Small intestine (tissue), 7 donors: Measurements from ENCODE around the gene TAS1R1. TPM values are rescaled to one million over a fixed set of nuclear protein-coding genes. Genes with fewer than 3 reads are reported as not detected.
A peak's percentile ranks its signal among the peaks of the same experiment; 100 is the strongest.

Experiments
- DNase-seq, 2 donors: peaks; one replicate each; pipeline versions ENCODE4 v3.0.0 to v3.0.0-alpha.2; 2013
- FAIRE-seq: peaks from 2 replicates; lab custom pipeline; 2012; peaks lifted over from hg19 to GRCh38; lab: Jason Lieb, UNC
- H3K27ac ChIP-seq, 3 donors: one replicate each; pipeline ENCODE4 v1.5.1; 2013; ENCODE audit warnings: low read length in 2 of 3, mild to moderate bottlenecking in 2 of 3, control low read depth in 1 of 3, inconsistent platforms in 1 of 3, low read depth in 1 of 3, moderate library complexity in 1 of 3
- H3K27me3 ChIP-seq, 3 donors: one replicate each; pipeline ENCODE4 v1.6.1; 2013; ENCODE audit warnings: low read length in 3 of 3, inconsistent platforms in 1 of 3; ENCODE audit not compliant: control insufficient read depth in 3 of 3, insufficient read depth in 3 of 3
- H3K36me3 ChIP-seq, 3 donors: one replicate each; pipeline ENCODE4 v1.6.1; 2013; ENCODE audit warnings: low read length in 3 of 3, inconsistent platforms in 1 of 3, low read depth in 1 of 3, mild to moderate bottlenecking in 1 of 3, moderate library complexity in 1 of 3; ENCODE audit not compliant: control insufficient read depth in 3 of 3, insufficient read depth in 2 of 3
- H3K4me1 ChIP-seq, 3 donors: one replicate each; pipeline ENCODE4 v1.6.1; 2013; ENCODE audit warnings: low read length in 2 of 3, inconsistent platforms in 1 of 3, low read depth in 1 of 3, mild to moderate bottlenecking in 1 of 3, moderate library complexity in 1 of 3; ENCODE audit not compliant: control insufficient read depth in 3 of 3, insufficient read depth in 2 of 3
- H3K4me3 ChIP-seq, 3 donors: one replicate each; pipeline ENCODE4 v1.5.1; 2013; ENCODE audit warnings: low read length in 3 of 3, control low read depth in 1 of 3, inconsistent platforms in 1 of 3, low read depth in 1 of 3, mild to moderate bottlenecking in 1 of 3, moderate library complexity in 1 of 3
- H3K9me3 ChIP-seq, 2 donors: one replicate each; pipeline ENCODE4 v1.6.1; 2013; ENCODE audit warnings: low read depth in 1 of 2, low read length in 1 of 2; ENCODE audit not compliant: control insufficient read depth in 2 of 2, insufficient read depth in 1 of 2
- WGBS, 3 donors: extraction: QIAGEN DNeasy Blood & Tissue Kit; methylation state at CpG; one replicate each; pipeline ENCODE4 v1.1.7; 2013; 5-methylcytosine and 5-hydroxymethylcytosine counted together
- polyA plus RNA-seq, 4 donors: library from polyadenylated mRNA; stranded (reverse) in 3 of 4; unstranded in 1 of 4; fragments of 200-250 nt in 3 of 4; fragments of 120-200 nt in 1 of 4; gene quantifications; one replicate each; pipeline versions ENCODE4 v1.2.1 to v1.2.3, GENCODE V29; 2013
- donor health status: healthy with polysubstance abuse.
- donor health status: control.
- donor health status: control.
- donor health status: Bipolar disorder and iron deficiency.
- donor health status: healthy.

TAS1R1 gene
- polyA plus RNA-seq, 4 donors: 0.07 to 0.27 (median 0.13) TPM; not detected in 1

DNA sequence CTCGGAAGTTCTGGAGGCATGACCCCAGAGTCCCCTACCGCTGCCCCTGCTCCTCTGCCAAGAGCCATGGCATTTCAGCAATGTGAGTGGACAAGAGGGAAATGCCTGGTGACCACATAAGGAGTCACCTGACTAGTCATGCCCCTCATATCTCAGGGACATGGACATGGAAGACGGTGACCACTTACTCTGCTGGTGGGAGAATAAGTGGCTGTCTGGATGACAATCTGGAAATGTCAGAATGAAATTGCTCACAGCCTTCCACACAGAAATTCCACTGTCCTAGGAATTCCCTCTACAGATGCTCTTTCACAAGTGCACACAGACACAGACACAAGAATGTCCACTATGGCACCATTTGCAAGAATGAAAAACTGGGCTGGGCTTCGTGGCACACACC, 39.3 kb upstream of the TAS1R1 start:
- WGBS, 3 donors: 78 to 90% (median 88%) methylated on average over 4 of the region's 4 CpGs
- H3K27ac ChIP-seq: no peak overlapping the region
- FAIRE-seq (no peak), DNase-seq (no peak)
- H3K36me3 ChIP-seq: peaks cover 0 to 1% (median 0%) of the 10 kb centered on the region in 3 donors
- no peaks in the 10 kb centered on the region for H3K9me3 ChIP-seq
- H3K27me3 ChIP-seq: no peaks in the 10 kb centered on the region
- H3K4me3 ChIP-seq: no peak overlapping the region
- no peaks in the 10 kb centered on the region for H3K4me1 ChIP-seq

DNA sequence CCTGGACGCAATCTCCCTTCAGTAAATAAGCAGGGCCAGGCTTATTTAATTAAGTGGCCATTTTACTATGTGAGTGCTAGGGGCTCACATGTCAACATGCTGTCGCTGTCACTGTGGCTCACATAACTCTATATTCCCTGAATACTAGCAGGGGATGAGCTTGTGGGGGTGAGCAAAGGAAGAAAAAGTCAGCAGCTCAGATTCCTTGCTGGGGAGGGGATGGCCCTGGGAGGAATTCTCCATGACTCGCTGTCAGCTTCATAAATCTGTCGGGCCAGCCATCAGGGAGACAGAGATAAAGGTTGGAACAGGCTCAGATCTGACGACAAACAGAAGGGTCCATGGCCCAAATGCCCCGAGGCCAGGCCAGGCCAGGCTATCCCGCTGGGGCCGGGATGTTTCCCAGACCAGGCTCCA, 37.7 kb upstream of the TAS1R1 start:
- Histone ChIP-seq H3K4me3 (no peak overlapping the region), H3K36me3 (peaks cover 0 to 3% (median 0%) of the 10 kb centered on the region in 3 donors), H3K4me1 (no peaks in the 10 kb centered on the region), H3K27me3 (no peaks in the 10 kb centered on the region), H3K27ac (no peak overlapping the region), H3K9me3 (no peaks in the 10 kb centered on the region)
- no peak for FAIRE-seq
- DNase-seq: no peak
- WGBS, 3 donors: 60 to 65% (median 65%) methylated on average over 8 of the region's 8 CpGs

- Histone ChIP-seq H3K4me3 (no peak overlapping the region), H3K9me3 (no peaks in the 10 kb centered on the region), H3K27ac (no peak overlapping the region), H3K4me1 (no peaks in the 10 kb centered on the region), H3K27me3 (no peaks in the 10 kb centered on the region), H3K36me3 (peaks cover 0 to 6% (median 0%) of the 10 kb centered on the region in 3 donors)
- FAIRE-seq (no peak), DNase-seq (no peak)
- 74 to 85% (median 80%) methylated on average over 11 of the region's 11 CpGs for whole genome bisulfite sequencing, 3 donors
These were observed 35.6 kb upstream of the TAS1R1 start for GRCh38 chr1:6519491-6519934.

DNA sequence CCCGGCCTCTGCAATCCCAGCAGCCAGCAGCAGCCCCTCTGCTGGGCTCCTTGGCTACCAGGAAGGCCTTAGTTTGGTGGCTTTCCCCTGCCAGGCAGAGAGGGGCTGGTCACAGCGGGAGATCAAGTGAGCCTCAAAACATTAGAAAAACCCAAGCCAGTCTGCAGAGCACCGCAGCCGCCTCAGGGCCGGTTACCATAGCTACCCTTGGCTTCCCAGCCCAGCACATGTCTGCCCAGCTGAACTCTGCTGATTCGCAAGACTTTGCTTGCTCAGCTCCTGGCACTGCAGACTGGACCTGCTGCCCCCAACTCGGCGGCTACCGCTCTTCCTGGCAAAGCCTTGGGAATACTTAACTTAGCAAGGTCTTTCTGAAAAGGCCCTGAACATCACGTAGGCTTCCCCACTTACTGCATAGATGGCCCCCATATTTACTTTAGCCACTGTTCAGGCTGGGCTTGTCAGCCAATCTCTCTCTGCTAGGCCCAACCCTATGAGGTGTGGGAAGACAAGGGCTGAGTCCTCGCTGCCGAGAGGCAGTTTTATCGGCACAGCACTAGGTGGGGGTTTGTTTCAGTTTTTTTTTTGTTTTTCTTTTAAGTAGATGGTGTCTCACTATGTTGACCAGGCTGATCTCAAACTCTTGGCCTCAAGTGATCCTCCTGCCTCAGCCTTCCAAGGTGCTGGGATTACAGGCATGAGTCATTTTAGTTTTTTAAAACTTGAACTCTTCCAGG, 35.0 kb upstream of the TAS1R1 start:
- Histone ChIP-seq H3K36me3 (peaks cover 1 to 8% (median 2%) of the 10 kb centered on the region in 3 donors), H3K9me3 (no peaks in the 10 kb centered on the region), H3K27ac (no peak overlapping the region), H3K4me3 (no peak overlapping the region), H3K27me3 (no peaks in the 10 kb centered on the region), H3K4me1 (no peaks in the 10 kb centered on the region)
- WGBS, 3 donors: 47 to 68% (median 67%) methylated on average over 13 of the region's 13 CpGs
- DNase-seq (no peak), FAIRE-seq (no peak)

- no peak for FAIRE-seq
- Histone ChIP-seq H3K4me1 (no peaks in the 10 kb centered on the region), H3K27me3 (no peaks in the 10 kb centered on the region), H3K36me3 (peaks cover 3 to 19% (median 4%) of the 10 kb centered on the region in 3 donors), H3K27ac (no peak overlapping the region), H3K4me3 (no peak overlapping the region), H3K9me3 (no peaks in the 10 kb centered on the region)
- DNase-seq: no peak
- 71 to 78% (median 74%) methylated on average over 5 of the region's 5 CpGs for WGBS, 3 donors
These were observed 33.6 kb upstream of the TAS1R1 start for GRCh38 chr1:6521536-6521935.

DNA sequence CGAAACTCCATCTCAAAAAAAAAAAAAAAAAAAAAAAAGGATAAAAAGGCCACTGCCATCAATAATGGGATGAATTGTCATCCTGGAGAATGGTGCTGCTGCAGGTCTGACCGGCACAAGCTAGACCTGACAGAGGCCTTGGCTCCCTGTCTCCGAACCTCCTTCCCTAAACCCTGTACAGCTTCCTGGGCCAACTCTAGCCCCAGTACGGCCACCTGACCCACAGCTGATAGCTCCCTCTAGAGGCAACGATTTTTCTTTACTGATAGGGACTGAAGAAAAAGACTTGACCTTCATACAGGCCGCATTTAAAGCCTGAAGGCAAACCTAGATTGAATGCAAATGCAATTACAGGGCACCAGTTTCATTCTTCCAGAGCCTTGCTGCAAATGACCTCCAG, 31.5 kb upstream of the TAS1R1 start:
- Histone ChIP-seq H3K27ac (no peak overlapping the region), H3K4me1 (no peaks in the 10 kb centered on the region), H3K27me3 (no peaks in the 10 kb centered on the region), H3K36me3 (peaks cover 5 to 35% (median 5%) of the 10 kb centered on the region in 3 donors), H3K9me3 (no peaks in the 10 kb centered on the region), H3K4me3 (no peak overlapping the region)
- FAIRE-seq (no peak), DNase-seq (peak; percentile 37 to 45)
- WGBS, 3 donors: 48 to 57% (median 49%) methylated on average over 5 to 6 of the region's 6 CpGs

- H3K27ac ChIP-seq: no peak overlapping the region
- H3K4me1 ChIP-seq: no peaks in the 10 kb centered on the region
- H3K27me3 ChIP-seq: no peaks in the 10 kb centered on the region
- DNase-seq (no peak), FAIRE-seq (no peak)
- H3K36me3 ChIP-seq: peaks cover 5 to 43% (median 7%) of the 10 kb centered on the region in 3 donors
- no peak overlapping the region for H3K4me3 ChIP-seq
- WGBS, 3 donors: 80 to 87% (median 86%) methylated on average over 11 of the region's 11 CpGs
- no peaks in the 10 kb centered on the region for H3K9me3 ChIP-seq
These were observed 28.8 kb upstream of the TAS1R1 start for GRCh38 chr1:6526316-6526715.

- H3K36me3 ChIP-seq: peaks cover 10 to 58% (median 14%) of the 10 kb centered on the region in 3 donors
- 90 to 93% (median 92%) methylated on average over 7 of the region's 7 CpGs for WGBS, 3 donors
- H3K4me3 ChIP-seq: no peak overlapping the region
- no peak for FAIRE-seq
- no peaks in the 10 kb centered on the region for H3K4me1 ChIP-seq
- no peak overlapping the region for H3K27ac ChIP-seq
- no peaks in the 10 kb centered on the region for H3K27me3 ChIP-seq
- H3K9me3 ChIP-seq: no peaks in the 10 kb centered on the region
- DNase-seq: no peak
These were observed 26.6 kb upstream of the TAS1R1 start for GRCh38 chr1:6528492-6528891.
